HG03175 (cell line): ENCODE results near the gene RHOH.

Experiments used
- ATAC-seq: cut with Tn5 transposase; IDR thresholded peaks from one replicate; pipeline ENCODE4 v1.9.1; 2021; ENCODE audit warnings: mild to moderate bottlenecking, moderate library complexity; ENCODE audit not compliant: unreplicated experiment

RHOH gene

GRCh38 chr4:40204507-40205258, 7.9 kb downstream of the RHOH start:
- no peak for ATAC-seq

- peak; percentile 70 for ATAC-seq
Measured at GRCh38 chr4:40205259-40206198, 8.7 kb downstream of the RHOH start.

DNA sequence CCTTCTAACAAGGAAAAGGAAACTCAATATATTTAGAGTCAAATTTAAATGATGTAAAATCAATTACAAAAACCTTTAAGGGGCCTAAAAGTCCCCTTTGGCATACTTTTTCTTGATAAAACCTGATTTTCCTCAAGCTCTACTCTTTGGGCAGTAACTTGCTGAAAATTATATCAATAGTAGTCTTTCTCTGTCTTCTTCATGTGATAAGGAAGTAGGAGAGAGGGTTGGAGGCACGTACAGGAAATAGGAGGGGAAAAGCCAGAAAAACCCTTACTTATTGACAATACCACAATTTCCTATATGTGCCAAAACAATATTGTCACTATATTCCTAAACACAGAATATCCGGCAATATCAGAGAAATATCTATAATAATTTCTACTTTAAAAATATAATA, 9.6 kb downstream of the RHOH start:
- ATAC-seq: no peak

GRCh38 chr4:40209401-40209800, 12.6 kb downstream of the RHOH start:
- no peak for ATAC-seq

DNA sequence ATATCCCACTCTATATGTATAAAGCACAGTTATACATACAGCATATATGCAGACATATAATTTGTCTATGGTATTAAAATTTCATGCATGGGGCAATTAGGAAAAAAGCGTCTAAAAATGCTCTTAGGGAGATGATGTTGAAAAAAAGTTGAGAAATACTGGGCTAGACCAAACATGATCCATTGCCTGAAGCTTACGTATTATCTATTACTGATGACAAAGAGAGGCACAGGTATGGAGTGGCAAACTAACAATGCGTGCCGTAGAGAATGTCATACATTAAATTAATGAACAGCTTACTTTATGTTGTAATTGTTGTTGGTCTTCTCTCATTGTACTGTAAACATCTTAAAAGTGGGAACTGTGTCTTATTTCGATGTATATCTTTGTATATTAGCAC, 13.9 kb downstream of the RHOH start:
- no peak for ATAC-seq

DNA sequence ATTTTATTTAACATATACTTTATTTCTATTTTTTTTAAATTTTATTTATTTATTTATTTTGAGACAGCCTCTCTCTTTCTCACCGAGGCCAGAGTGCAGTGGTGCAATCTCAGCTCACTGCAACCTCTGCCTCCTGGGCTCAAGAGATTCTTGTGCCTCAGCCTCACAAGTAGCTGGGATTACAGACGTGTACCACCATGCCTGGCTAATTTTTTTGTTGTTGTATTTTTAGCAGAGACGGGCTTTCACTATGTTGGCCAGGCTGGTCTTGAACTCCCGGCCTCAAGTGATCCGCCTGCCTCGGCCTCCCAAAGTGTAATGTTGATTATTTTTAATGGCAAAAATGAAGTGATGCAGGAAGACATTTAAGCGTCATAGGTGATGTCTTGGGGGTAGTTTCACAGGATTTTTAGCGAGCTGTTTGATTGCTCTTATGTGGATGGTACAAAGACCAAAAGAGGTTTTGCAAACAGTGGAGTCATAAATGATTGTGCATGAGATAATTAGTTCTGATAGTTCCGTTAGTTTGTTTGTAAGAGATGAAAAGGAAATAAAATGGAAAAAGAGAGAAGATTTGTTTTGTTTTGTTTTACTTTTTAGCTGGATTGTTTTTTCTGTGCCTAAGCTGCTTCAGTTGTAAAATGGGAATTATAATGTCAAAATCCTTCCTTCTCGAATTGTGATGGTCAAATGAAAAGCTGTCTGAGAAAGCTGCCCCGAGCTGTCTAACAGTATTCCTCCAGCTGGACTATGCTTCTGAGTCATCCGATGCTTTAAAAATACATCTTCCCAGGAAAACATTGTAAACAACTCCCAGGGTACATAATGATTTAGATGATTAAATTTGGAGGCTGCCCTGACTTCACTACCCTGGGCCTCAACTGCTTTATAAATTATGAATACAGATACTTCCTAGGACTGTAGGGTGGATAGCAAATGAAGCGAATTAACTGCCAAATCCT, 14.7 kb downstream of the RHOH start:
- no peak for ATAC-seq

DNA sequence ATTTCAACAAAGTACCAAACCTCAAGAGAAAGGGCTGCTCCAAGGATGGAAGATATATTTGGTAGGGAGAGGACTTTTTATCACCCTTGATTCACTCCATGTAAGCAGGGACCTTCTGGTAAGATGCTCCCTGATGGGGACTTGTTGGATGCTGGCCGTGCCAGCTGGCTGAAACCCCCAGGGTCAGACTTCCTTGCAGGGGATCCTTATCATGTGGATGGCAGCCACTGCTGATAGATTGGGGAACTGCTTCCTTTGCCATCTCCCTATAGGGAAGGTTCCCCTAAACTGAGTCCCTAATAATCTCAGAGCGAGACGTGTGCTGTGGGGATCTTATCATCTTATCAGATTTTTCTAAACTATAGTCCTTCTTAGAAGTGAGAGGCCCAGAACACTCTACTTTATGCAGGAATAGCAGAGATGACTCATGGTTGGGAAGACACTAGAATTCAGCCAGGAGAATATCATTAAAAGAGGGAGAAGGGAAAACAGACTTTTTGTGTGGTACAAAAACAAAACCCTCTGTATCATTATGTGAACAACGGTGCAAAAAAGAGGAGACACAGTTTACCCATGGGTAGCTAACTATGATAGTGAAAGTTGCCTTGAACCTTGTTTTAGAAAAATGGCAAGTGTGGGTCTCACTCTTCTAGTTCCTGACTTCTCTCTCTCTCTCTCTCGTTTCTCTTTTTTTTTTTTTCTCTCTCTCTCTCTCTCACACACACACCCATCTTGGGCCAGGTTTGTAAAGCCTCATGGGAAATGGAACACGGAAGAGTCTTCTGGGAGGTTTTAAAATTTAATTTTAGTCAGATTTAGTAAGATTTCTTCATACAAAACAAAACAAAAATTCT, 16.1 kb downstream of the RHOH start:
- no peak for ATAC-seq

DNA sequence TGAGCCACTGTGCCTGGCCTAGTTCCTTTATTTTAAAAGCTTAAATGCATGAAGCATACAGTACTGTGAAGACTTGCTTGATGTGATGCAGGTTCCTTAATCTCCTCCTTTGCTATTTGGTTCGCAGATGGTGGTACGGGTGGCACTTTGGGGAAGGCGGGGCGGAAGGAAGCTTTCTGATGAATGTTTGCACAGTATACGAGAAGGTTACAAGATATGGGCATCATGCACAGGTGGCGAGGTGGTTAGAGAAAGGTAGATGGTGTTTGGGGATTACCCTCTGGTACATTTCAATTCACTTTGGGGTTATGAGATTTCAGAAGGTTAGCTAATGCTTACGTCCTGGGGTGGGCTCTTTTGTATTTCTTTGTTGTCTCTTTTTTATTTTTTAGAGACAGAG, 17.2 kb downstream of the RHOH start:
- no peak for ATAC-seq

- ATAC-seq: no peak
Measured at GRCh38 chr4:40214661-40215418, 18.0 kb downstream of the RHOH start.

- ATAC-seq: no peak
Measured at GRCh38 chr4:40216622-40217366, 20.0 kb downstream of the RHOH start.

GRCh38 chr4:40221744-40222143, 24.9 kb downstream of the RHOH start:
- ATAC-seq: no peak

- ATAC-seq: no peak
Measured at GRCh38 chr4:40223343-40223742, 26.5 kb downstream of the RHOH start.

- ATAC-seq: no peak
Measured at GRCh38 chr4:40224432-40224831, 27.6 kb downstream of the RHOH start.

DNA sequence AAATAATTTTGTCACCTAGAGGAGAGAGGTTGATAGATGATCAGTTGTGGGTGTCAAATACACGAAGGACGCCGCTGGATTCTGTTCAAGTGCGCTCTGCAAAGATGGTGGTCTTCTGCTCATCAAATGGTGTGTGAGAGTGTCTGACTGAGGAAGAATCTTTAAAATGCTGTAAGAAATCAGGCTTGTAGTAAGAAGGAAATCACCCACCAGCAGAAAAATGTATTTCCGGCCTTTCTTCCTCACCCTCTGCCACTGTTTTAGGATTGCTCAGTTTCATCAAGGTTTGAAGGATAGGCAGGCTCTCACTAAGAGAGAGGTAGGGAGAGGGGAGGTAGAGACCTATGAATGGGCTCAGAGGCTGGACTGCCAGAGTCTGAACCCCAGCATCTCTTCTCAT, 28.7 kb downstream of the RHOH start:
- ATAC-seq: no peak

GRCh38 chr4:40227284-40227683, 30.5 kb downstream of the RHOH start:
- no peak for ATAC-seq

DNA sequence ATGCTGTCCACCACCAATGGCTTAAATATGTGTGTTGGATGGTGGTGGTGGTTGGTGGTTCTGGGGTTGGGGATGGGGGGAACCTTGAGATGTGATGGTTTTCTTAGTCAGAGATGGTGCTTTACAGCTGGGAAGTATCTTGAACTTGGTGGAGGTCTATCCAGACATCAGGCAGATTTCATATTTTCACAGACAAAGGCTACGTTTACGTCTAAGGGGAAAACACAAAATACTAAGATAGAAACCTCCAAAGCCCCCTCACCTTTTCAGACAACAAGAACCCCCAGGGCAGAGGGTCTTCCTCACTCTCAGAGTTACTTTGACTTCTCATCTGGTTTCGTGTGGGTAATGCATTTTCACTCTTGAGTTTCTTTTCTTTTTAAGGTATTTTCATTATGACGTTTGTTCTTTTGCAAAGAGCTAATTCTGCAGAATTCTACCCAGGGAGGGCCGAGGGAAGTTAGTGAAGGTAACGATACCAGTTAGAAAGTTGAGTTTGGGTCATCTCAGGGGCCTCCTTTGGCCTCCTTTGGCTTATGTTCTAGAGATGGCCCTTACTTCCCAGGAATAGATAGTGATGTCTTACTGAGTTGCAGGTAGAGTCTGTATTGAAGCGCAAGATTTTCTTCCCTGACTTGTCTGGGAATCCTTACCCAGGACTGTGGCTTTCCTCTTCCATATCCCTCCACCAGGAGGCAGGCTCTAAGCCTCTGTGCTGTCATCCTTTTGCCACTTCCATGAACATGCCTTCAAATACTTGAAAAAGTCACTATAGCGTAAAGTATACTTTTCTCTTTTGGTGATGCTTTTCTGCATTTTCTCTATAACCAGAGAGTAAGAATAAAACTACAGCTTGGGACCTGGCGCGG, 31.9 kb downstream of the RHOH start:
- ATAC-seq: peak; percentile 48

- ATAC-seq: no peak
Measured at GRCh38 chr4:40231316-40231863, 34.6 kb downstream of the RHOH start.
